GM19397 (cell line): Measurements from ENCODE around the gene NACAD.
A peak's percentile ranks its signal among the peaks of the same experiment; 100 is the strongest.

Source experiments
- ATAC-seq: cut with Tn5 transposase; IDR thresholded peaks from one replicate; pipeline ENCODE4 v1.9.1; 2021; ENCODE audit warnings: mild to moderate bottlenecking, moderate library complexity; ENCODE audit not compliant: unreplicated experiment

NACAD gene, protein sequence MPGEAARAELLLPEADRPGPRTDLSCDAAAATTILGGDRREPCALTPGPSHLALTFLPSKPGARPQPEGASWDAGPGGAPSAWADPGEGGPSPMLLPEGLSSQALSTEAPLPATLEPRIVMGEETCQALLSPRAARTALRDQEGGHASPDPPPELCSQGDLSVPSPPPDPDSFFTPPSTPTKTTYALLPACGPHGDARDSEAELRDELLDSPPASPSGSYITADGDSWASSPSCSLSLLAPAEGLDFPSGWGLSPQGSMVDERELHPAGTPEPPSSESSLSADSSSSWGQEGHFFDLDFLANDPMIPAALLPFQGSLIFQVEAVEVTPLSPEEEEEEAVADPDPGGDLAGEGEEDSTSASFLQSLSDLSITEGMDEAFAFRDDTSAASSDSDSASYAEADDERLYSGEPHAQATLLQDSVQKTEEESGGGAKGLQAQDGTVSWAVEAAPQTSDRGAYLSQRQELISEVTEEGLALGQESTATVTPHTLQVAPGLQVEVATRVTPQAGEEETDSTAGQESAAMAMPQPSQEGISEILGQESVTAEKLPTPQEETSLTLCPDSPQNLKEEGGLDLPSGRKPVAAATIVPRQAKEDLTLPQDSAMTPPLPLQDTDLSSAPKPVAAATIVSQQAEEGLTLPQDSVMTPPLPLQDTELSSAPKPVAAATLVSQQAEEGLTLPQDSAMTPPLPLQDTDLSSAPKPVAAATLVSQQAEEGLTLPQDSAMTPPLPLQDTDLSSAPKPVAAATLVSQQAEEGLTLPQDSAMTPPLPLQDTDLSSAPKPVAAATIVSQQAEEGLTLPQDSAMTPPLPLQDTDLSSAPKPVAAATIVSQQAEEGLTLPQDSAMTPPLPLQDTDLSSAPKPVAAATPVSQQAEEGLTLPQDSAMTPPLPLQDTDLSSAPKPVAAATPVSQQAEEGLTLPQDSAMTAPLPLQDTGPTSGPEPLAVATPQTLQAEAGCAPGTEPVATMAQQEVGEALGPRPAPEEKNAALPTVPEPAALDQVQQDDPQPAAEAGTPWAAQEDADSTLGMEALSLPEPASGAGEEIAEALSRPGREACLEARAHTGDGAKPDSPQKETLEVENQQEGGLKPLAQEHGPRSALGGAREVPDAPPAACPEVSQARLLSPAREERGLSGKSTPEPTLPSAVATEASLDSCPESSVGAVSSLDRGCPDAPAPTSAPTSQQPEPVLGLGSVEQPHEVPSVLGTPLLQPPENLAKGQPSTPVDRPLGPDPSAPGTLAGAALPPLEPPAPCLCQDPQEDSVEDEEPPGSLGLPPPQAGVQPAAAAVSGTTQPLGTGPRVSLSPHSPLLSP (N-terminal part only)

DNA sequence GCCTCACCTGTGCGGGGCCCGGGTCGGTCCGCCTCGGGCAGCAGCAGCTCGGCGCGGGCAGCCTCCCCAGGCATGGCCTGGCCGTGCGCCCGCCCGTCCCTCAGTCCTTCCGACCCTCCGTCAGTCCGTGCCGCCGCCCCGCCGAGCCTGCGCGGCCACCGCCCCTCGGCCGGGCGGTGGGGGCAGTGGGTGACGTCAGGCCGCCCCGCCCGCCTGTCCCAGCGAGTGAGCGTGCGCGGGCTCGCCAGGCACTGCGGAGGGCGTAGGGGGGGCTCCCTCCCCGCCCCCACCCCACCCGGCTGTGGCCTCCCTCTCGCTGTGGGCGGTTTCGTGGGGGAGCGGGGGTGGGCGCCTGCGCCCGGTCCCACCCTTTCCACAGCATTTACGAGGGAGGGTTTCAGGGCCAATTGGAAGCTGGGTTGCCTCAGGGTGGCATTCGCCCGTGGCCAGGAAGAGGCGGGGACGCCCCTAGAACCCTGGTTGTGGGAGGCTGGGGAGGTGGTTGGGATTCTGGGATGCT is at the start of gene NACAD:
Gene NACAD (minus strand): TSS at position 149 of the 520 bp plus-strand sequence. CDS start 75 bp downstream, at position 74.
- no peak for ATAC-seq

DNA sequence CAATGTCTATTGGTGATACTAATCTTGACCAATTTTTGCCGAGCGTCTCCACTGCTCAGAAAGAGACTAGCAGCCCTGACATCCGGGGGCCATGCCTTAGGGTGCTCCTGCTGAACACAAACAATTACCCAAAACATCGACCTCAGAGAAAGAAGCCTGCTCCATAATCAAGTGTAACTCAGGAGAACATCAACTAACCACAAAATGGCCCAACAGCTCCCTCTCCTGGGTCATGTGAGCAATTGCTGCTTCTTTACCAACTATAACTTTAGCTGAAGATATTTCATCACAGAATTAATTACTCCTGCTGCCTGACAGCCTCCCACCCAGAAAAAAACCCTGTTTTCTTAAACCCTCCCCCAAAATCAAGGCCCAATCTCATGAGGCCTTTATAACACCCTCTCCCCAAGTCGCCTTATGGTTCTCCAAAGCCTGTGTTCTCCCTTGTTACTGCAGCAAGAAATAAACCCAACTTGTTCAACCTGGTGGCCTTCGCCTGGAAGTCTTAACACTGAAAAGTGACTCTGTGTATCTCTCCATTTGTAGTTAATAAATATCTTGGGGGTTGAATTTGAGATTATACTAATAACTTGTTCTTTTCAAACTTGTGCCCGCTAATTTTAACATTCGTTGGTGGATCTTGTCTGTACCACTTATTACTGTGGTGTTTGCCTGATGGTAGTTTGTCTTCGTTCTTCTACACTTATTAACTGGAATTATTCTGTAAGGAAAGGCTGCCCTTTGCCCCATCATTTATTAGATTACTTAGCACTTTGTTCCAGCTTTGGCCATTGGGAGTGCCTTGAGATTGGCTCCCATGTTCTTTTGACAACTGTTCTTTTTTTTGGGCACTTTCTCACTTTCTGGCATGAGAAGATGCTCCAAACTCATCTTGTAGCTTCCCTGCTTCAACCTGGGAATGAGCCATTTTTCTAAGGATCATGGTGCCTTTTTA is 47.6 kb upstream of the NACAD start:
- no peak for ATAC-seq

DNA sequence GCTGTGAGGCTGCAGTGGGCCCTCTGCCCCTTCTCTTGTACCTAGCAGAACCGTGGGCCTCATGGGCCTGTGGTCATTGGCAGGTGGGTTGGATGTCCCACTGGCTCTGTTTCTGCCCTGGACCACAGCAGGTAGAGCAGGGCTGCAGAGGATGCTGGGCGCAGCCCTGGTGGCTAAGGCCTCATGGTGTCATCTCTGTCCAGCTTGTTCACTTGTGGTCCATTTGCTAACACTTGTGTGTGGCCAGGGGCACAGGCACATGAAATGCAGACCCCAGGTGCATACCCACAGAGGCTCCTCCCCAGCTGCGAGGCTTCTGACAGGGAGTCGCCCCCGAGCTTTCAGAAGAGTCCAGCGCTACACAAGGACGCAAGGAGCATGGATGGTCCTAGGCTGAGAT is 45.1 kb upstream of the NACAD start:
- no peak for ATAC-seq

DNA sequence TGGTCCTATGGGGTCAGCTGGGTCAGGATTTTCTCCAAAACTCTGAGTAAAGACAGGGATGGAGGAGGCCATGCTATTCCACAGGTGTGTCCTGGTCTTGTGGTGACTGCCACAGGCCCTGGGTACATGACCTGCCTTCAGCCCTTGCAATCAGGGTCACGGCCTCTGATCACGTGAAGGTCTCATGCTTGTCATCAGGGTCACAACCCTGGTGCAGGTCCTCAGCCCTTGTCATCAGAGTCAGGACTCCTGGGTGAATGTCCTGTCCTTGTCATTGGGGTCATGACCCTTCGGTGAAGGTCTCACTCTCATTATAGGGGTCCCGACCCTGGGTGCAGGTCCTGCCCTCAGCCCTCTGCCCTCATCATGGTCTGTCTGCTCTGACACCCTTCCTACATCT is 44.6 kb upstream of the NACAD start:
- ATAC-seq = no peak

DNA sequence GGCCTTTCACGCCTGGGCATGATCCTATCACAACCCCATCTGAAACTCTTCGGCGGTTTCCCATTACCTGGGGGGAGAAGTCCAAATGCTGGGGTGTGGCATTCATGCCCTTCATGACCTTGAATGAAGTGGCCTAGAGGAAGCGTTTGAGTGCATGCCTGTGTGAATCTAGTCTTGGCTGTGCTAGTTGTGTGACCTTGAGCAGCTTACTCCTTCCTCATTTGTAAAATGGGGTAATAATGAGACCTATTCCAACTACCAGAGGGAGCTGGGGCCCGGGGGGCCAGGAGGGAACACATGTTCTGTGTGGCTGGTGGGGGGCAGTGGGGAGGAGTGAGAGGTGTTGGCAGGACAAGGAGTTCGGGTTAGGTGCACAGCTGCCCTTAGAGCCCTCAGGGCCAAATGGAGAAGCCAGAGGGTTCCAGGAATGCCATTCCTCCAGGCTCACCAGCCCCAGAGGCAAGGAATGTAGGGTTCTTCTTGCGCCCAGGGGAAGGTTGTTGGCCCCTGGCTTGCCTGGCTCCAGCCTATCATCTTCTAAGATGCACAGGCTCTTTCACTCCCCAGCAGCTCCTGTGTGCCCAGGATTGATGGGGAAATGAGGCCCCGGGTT is 44.0 kb upstream of the NACAD start:
- no peak for ATAC-seq

DNA sequence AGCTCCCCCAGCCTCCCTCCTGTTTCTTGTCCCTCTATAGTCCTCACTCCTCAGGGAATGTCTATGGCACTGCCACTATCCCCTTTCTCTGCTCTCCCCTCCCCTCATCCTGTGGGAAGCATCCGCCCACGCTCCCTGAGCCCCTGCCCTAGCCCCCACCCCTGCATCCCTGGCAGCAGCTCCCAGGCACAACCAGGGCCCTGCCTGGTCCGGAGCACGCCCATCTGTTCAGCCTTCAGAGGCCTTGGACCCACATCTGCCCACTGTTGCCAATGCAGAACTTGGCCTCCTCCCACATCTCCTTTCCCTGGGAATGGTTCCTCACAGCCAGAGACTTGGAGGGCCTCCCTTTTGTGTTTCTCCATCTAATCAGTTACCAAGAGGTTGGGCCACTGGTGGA is 43.1 kb upstream of the NACAD start:
- no peak for ATAC-seq

DNA sequence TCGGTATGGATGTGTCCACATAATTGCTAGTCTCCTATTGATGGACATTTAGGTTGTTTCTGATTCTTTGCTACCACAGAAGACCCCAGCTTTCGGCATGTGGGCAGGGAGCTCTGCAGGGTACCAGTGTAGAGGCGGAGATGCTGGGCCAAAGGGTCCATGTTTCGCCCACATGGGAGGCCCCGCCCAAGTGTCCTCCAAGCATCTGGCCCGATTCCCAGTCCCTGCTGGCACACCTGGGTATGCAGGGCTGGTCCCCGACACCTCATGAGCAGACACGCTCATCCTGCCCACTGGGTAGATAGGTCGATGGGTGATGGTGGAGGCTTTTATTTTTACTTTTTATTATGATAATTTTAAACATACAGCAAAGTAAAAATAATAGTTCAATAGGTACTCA is 42.1 kb upstream of the NACAD start:
- ATAC-seq = no peak

DNA sequence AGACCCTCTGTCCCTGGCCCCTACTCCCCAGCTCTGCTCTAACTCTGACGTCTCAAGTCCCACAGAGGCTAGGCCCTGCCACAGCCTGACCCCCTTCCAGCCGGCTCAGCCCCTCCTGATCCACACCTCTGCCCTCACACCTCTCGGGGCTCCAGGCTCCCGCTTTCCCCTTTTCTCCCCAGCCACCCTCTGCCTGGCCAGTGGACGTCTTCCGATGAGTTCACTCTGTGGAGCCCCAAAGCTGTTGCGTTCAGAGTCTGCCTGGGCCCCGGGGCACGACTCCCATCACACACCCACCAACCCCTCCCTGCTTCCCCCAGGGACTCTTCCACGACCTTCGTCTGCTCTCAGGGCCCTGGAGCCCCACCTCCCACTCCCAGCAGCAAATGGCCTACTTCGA is 41.1 kb upstream of the NACAD start:
- no peak for ATAC-seq

DNA sequence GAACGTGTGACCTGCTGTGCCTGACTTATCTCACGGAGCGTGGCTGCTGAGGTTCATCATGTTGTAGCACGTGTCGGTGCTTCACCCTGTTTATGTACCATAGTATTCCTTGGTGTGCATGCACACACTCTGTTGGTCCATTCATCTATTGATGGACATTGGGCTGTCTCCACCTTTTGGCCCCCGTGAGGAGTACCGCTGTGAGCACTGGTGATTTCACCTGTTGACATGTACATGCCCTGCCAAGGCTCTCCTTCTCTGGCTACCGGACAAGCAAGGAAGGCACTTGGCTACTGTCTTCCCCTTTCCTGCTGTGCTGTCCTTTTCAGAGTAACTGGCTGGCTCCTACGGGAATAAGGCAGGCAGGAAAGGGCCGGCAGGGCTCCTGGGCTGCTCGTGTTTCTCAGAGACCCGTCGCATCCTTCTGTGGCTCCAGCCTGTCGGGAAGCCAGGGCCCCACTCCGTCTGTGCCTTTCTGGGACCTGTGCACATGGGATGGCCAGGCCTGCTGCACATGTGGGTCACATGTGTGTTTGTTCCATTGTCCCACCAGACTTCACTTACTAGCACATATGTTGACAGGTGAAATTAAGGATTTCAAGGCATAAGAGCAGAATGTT is 40.5 kb upstream of the NACAD start:
- no peak for ATAC-seq

DNA sequence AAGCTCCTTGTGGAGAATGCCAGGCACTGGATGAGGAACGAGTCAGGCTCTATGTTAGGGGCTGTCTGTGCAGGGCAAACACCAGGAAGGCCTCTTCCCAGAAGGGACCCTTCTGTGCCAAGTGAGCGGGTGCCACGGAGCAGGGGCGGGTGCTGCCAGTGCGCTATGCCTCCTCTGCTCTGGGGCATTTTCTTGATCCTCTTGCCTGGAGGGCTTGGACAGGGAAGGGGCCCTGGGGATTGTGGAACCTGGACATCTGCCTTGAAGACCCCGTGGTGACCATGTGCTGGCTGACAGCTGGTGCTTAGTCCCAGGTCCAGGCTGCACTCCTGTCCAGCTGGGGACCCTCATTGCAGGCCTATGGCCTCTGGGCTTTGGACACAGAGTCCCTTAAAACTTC is 38.2 kb upstream of the NACAD start:
- ATAC-seq = no peak

DNA sequence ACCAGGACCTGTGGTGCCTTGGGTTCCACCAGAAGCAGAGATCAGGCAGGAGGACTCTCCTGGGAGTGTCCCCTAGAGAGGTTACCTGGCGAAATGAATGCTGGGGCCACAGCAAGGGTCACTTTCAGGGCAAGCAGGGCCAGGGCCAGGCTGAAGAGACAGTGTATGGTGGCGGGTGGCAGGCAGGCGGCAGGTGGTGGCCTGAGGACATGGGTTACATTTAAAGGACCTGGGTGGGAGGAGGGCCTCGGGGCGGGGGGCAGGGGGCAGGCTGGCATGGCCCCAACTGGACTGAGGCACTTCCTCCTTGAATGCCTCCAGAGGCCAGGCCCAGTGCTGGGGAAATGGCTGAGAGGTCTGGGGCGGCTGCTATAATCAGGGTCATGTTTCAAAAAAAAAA is 37.4 kb upstream of the NACAD start:
- no peak for ATAC-seq

DNA sequence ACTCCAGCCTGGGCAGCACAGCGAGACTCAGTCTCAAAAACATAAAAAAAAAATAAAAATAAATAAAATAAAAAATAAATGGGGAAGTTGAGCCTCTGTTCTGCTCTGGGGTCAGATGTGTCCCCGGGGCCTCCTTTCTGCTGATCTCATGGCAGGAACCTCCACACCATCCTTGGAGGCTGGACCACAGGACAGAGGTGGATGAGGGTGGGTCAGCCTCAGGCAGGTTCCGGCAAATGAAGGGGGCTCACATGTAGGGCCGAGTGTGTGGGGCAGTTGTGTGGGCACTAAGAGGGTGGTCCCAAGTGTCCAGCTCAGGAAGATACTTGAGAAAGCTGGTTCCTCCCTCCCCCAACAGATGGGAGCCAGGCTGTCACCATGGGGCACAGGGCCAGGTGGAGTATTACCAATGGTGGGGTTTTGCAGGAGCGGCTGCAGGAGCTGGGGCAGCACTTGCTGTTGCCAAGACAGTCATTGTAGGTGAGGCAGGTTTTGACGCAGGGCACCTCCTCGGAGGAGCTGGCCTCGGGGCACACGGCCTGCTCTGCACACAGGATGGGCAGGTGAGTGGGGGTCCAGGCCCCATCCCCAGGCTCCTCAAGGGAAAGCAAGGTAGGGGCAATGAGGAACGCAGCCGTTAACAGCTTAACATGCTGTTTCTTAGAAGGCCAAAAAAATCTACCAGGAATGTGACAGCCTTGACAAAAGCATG is 36.6 kb upstream of the NACAD start:
- no peak for ATAC-seq

DNA sequence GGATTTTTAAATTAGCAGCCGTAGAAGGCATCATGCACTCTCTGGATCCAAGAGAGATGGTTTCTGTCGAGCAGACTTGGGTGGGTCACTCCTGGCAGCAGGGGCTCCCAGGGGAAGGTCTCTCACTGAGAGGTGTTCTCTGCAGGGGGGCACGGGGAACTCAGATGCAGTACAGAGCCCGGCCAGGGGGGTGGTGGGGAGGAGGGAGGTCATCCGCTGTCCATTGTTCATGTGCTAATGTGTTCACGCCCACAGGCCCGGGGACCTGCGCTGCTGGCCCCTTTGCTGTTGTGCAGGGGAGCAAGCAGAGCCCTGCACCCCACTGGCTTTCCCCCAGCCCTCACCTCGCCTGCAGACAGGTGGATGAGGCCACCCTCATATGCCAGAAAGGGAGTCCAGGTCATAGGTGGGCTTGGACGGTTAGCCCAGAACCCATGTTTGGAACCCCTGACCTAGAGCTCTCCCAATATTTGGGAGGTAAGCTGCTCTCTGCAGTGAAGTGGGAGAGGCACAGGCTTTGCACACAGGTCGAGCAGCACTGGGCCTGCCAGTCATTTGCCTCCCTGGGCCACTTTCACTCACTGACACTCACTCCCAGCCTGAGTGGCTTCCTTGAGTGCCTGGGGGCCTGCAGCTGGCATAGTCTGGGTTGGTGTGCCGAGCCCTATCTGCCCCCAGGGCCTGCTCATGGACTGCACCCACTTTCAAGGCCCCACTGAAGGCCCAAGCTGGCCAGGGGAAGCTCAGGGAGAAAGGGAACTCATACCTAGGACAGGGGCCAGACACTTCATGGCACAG is 35.3 kb upstream of the NACAD start:
- ATAC-seq = no peak

DNA sequence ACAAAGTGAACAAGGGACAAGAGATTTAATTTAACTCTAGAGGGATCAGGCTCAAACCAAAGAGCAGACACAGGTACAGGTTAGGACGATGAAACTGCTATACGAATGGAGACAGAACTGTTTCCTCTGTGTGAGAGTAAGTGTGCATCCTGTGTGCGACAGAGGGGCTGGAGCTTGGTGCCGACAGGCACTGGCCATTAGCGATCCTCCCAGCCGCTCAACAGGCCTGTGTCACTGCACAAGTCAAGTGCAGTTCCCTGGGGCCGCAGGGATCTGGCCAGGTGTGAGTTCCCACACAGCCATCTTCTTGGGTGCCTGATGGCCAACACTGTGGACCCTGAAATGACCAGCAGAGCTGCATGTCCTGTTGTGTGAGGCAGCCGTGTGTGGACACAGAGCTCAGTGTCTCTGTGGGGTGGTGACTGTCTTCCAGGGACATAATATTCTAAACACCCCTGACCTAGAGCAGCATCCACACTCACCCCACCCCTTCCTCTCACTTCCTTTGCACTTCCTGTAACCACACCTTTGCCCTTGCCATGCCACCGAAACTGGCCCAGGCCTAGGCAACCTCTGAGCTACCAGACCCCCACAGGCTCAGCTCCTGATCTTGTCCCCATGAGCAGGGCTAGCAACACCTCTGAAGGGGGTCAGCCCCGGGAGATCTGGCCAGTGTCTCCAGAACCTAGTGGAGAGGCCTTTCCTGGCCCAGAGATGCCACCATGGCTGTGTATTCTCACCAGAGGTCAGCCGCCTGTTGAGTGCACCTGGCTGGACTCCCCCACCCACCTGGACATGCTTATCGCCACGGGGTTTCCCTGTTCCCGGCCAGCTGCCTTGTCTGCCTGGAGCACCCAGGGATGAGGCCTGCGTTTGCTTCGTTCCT is 34.4 kb upstream of the NACAD start:
- ATAC-seq = no peak

DNA sequence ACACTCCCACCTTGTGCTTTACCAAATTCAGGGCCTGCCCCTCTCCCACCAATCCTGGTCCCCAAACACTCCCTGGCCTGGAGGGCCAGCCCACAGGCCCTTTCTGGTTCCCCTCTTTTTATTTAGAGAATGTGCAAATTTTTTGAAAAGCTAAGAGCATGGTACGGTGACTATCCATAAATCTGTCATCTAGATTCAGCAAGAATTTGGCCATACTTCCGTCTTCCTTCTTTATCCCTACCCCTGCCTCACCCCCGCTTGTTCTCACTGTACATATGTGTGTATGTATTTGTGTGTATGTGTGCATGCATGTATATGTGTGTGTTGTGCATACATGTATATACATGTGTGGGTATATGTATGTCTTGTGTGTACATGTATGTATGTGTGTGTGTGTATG is 30.8 kb upstream of the NACAD start:
- no peak for ATAC-seq

DNA sequence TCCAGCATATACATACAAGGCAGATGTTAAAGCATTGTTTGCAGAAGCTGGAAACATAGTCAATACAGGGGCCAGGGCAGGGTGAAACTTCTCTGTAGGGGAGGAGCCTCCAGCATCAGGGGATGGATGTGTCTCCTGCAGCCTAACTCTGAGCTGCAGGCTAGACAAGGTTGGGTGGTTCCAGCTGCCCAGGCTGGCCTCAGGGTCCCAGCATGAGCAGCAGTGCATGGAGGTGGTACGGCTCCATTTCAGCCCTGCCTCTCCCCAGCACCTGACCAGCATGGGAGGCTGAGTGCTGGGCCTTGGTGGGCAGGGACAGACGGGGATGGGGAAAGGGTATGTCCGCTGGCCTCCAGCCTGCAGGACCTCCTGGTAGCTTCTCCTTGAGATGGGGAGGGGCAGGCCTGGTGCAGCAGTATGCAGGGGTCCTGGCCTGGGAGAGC is 30.1 kb upstream of the NACAD start:
- ATAC-seq = peak; percentile 55
